NCI-H1105 (cell line): ENCODE data around the gene GTPBP2.

Source experiments
- DNase-seq: peaks from one replicate; lab custom pipeline; 2025; lab: John Stamatoyannopoulos, UW

GTPBP2 gene

GRCh38 chr6:43575772-43576551, 53.1 kb downstream of the GTPBP2 start, which contains the start of the genes POLH and XPO5:
Gene POLH, plus strand, starts transcription at chr6:43576185. Its CDS starts 6,135 bp downstream, at chr6:43582320.
Gene XPO5, minus strand, starts transcription at chr6:43576038. Its CDS starts 174 bp downstream, at chr6:43575864.
- DNase-seq: peak; percentile 94

DNA sequence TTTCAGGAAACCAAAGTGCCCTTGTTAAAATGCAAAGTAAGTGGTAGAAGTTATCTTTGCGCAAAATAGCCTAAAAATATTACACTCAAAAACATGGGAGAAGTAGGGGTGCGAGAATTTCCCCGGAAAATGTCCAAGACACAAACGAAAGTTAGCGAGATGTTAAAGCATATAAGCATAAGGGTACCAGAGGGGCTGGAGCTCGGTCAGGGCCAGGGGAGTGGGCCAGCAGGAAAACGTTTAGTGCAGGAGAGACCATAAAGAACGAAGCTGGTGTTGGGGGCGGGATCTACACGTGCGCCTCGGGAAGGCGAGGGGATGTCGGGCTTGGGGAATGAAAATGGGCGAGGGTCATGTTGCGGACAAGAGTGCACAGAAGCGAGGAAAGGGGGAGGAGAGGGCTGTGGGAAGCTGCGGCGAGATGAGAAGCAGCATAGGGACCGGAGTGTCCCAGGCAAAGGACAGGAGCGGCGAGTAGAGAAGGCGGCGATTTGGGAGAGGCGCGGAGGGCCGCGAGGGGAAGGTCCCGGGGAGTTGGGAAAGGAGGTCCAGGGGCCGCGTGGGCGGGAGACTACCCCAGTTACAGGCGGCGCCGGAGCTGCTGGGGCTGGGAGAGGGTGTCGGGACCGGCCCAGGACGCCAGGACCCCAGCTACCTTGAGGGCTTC, 53.8 kb downstream of the GTPBP2 start:
- DNase-seq: peak; percentile 36

GRCh38 chr6:43572015-43572414, 57.0 kb downstream of the GTPBP2 start:
- no peak for DNase-seq

- DNase-seq: no peak
These were observed 58.1 kb downstream of the GTPBP2 start for GRCh38 chr6:43570876-43571441.
